ENCODE results near the gene EFR3B. TPM values are rescaled to one million over a fixed set of nuclear protein-coding genes. Genes with fewer than 3 reads are reported as not detected.

EFR3B gene
- total RNA-seq, 1 donor from 2014 or later, result 0.07 TPM

GRCh38 chr2:25029183-25029554 lies 12.7 kb upstream of the EFR3B start:
- H3K27ac Mint-ChIP-seq, result no peak overlapping the region
- ATAC-seq (ENCODE audit: low read depth) (no peak), DNase-seq (no peak)
- intact Hi-C loops (cut with micrococcal nuclease), result no loop called here
- ChIA-PET POLR2A (interaction anchor here (0.6 kb wide), 1 partner anchor 10 kb away, joined by 6 read pairs; no protein-coding TSS in a partner anchor), CTCF (interaction anchor here (0.7 kb wide), 1 partner anchor 320 kb away, joined by 3 read pairs; no protein-coding TSS in a partner anchor)
- H3K4me1 Mint-ChIP-seq, result peaks cover 4% of the 10 kb centered on the region
- H3K36me3 Mint-ChIP-seq (ENCODE audit: low read depth), result no peaks in the 10 kb centered on the region
- H3K27me3 Mint-ChIP-seq, result peaks cover 1% of the 10 kb centered on the region
- H3K4me3 Mint-ChIP-seq, result no peak overlapping the region
- no peaks in the 10 kb centered on the region for H3K9me3 Mint-ChIP-seq
- TF ChIP-seq CTCF (IDR thresholded peaks at IDR 0.05), result no peak

- DNase-seq (no peak), ATAC-seq (ENCODE audit: low read depth) (peak; percentile 42)
- intact Hi-C loops (cut with micrococcal nuclease), result no loop called here
- no peak overlapping the region for H3K27ac Mint-ChIP-seq
- H3K36me3 Mint-ChIP-seq (ENCODE audit: low read depth), result no peaks in the 10 kb centered on the region
- peaks cover 4% of the 10 kb centered on the region for H3K4me1 Mint-ChIP-seq
- no peak for TF ChIP-seq CTCF (IDR thresholded peaks at IDR 0.05)
- H3K4me3 Mint-ChIP-seq, result no peak overlapping the region
- ChIA-PET CTCF (no interaction called here), POLR2A (no interaction called here)
- H3K27me3 Mint-ChIP-seq, result no peaks in the 10 kb centered on the region
- H3K9me3 Mint-ChIP-seq, result no peaks in the 10 kb centered on the region
Measured at GRCh38 chr2:25030702-25031101, 11.2 kb upstream of the EFR3B start.

GRCh38 chr2:25032094-25032493 lies 9.8 kb upstream of the EFR3B start:
- ChIA-PET POLR2A (no interaction called here), CTCF (no interaction called here)
- intact Hi-C loops (cut with micrococcal nuclease), result no loop called here
- Mint-ChIP-seq H3K36me3 (ENCODE audit: low read depth) (no peaks in the 10 kb centered on the region), H3K9me3 (no peaks in the 10 kb centered on the region), H3K27me3 (no peaks in the 10 kb centered on the region), H3K4me3 (no peak overlapping the region), H3K4me1 (peaks cover 4% of the 10 kb centered on the region), H3K27ac (no peak overlapping the region)
- no peak for DNase-seq
- ATAC-seq (ENCODE audit: low read depth), result no peak
- TF ChIP-seq CTCF (IDR thresholded peaks at IDR 0.05), result no peak

- no peak overlapping the region for H3K27ac Mint-ChIP-seq
- peaks cover 4% of the 10 kb centered on the region for H3K4me1 Mint-ChIP-seq
- no peak for ATAC-seq (ENCODE audit: low read depth)
- no peaks in the 10 kb centered on the region for H3K36me3 Mint-ChIP-seq (ENCODE audit: low read depth)
- TF ChIP-seq CTCF (IDR thresholded peaks at IDR 0.05), result no peak
- no peaks in the 10 kb centered on the region for H3K27me3 Mint-ChIP-seq
- ChIA-PET POLR2A (no interaction called here), CTCF (no interaction called here)
- no peaks in the 10 kb centered on the region for H3K9me3 Mint-ChIP-seq
- DNase-seq, result no peak
- intact Hi-C loops (cut with micrococcal nuclease), result no loop called here
- H3K4me3 Mint-ChIP-seq, result no peak overlapping the region
Measured at GRCh38 chr2:25032901-25033300, 9.0 kb upstream of the EFR3B start.

GRCh38 chr2:25034081-25034480 lies 7.8 kb upstream of the EFR3B start:
- ChIA-PET CTCF (no interaction called here), POLR2A (no interaction called here)
- no peak for TF ChIP-seq CTCF (IDR thresholded peaks at IDR 0.05)
- no peak for DNase-seq
- Mint-ChIP-seq H3K27ac (no peak overlapping the region), H3K27me3 (no peaks in the 10 kb centered on the region), H3K9me3 (no peaks in the 10 kb centered on the region), H3K36me3 (ENCODE audit: low read depth) (no peaks in the 10 kb centered on the region), H3K4me1 (peaks cover 4% of the 10 kb centered on the region), H3K4me3 (no peak overlapping the region)
- intact Hi-C loops (cut with micrococcal nuclease), result no loop called here
- ATAC-seq (ENCODE audit: low read depth), result no peak
